GM12892 (cell line): ENCODE data around the gene CD300E.
"Not testable (repeated sequence)": the region's sequence is repeated elsewhere in the genome, so short reads cannot be mapped to it uniquely, and the experiment has no call there.

Experiments used
- POLR2A ChIP-seq: IDR thresholded peaks from 2 replicates; pipeline ENCODE4 v1.6.1; 2011; ENCODE audit warnings: low read depth, low read length, control low read depth
- TAF1 ChIP-seq: IDR thresholded peaks from 2 replicates; pipeline ENCODE4 v1.6.1; 2011; ENCODE audit warnings: low read depth, mild to moderate bottlenecking, control low read depth, low read length, borderline replicate concordance

- TF ChIP-seq POLR2A, TAF1: not testable (repeated sequence)
Observed at GRCh38 chr17:74630251-74630650, 6.7 kb upstream of the CD300E start.
